SK-N-SH treated with all-trans-retinoic acid at 6 μM for 48 hours (cell line): ENCODE data around the gene PLCB1.

Experiments
- ATAC-seq: fragments of 200-7000 bp; cut with Tn5 transposase; 3 replicates; pipeline ENCODE4 v1.9.1; 2020; ENCODE audit warnings: mild to moderate bottlenecking, moderate library complexity
- BACH2 ChIP-seq: fragments of 250-450 bp; sonication (Bioruptor Pico); IDR thresholded peaks from 2 replicates; pipeline ENCODE4 v1.9.0; 2021; ENCODE audit warnings: mild to moderate bottlenecking, borderline replicate concordance
- CREB5 ChIP-seq: fragments of 250-450 bp; sonication (Bioruptor Pico); IDR thresholded peaks from 2 replicates; pipeline ENCODE4 v1.5.1; 2020; ENCODE audit warnings: low read depth, mild to moderate bottlenecking, moderate library complexity
- ESRRG ChIP-seq: fragments of 250-450 bp; sonication (Bioruptor Pico); IDR thresholded peaks from 2 replicates; pipeline ENCODE4 v1.6.1; 2021; ENCODE audit warnings: mild to moderate bottlenecking
- GLIS3 ChIP-seq: fragments of 250-450 bp; sonication (Bioruptor Pico); IDR thresholded peaks from 2 replicates; pipeline ENCODE4 v1.5.0; 2020; ENCODE audit warnings: mild to moderate bottlenecking, moderate library complexity
- ISL1 ChIP-seq: fragments of 250-450 bp; sonication (Bioruptor Pico); IDR thresholded peaks from 2 replicates; pipeline ENCODE4 v2.1.2; 2022; ENCODE audit warnings: mild to moderate bottlenecking, moderate library complexity
- POU6F1 ChIP-seq: fragments of 250-450 bp; sonication (Bioruptor Pico); IDR thresholded peaks from 2 replicates; pipeline ENCODE4 v1.8.0; 2021; ENCODE audit warnings: low read depth, mild to moderate bottlenecking, moderate library complexity, borderline replicate concordance
- PPARA ChIP-seq: fragments of 250-450 bp; sonication (Bioruptor Pico); IDR thresholded peaks from 2 replicates; pipeline ENCODE4 v1.5.0; 2020; ENCODE audit warnings: mild to moderate bottlenecking, borderline replicate concordance
- RARB ChIP-seq: fragments of 250-450 bp; sonication (Bioruptor Pico); IDR thresholded peaks from 2 replicates; pipeline ENCODE4 v1.8.0; 2021; ENCODE audit warnings: mild to moderate bottlenecking, moderate library complexity
- SNAI2 ChIP-seq: fragments of 250-450 bp; sonication (Bioruptor Pico); IDR thresholded peaks from 2 replicates; pipeline ENCODE4 v1.5.0; 2020; ENCODE audit warnings: mild to moderate bottlenecking, moderate library complexity
- TCF4 ChIP-seq: fragments of 250-450 bp; sonication (Bioruptor Pico); IDR thresholded peaks from 2 replicates; pipeline ENCODE4 v1.8.0; 2021; ENCODE audit warnings: mild to moderate bottlenecking, moderate library complexity, borderline replicate concordance
- TOX ChIP-seq: fragments of 250-450 bp; sonication (Bioruptor Pico); IDR thresholded peaks from 2 replicates; pipeline ENCODE4 v1.8.0; 2021; ENCODE audit warnings: mild to moderate bottlenecking, moderate library complexity, borderline replicate concordance
- TSHZ2 ChIP-seq: fragments of 250-450 bp; sonication (Bioruptor Pico); IDR thresholded peaks from 2 replicates; pipeline ENCODE4 v1.5.0; 2020; ENCODE audit warnings: mild to moderate bottlenecking, moderate library complexity
- ZC3H10 ChIP-seq: fragments of 250-450 bp; sonication (Bioruptor Pico); IDR thresholded peaks from 2 replicates; pipeline ENCODE4 v1.5.1; 2021; ENCODE audit warnings: mild to moderate bottlenecking, moderate library complexity
- ZFP3 ChIP-seq: fragments of 250-450 bp; sonication (Bioruptor Pico); IDR thresholded peaks from 2 replicates; pipeline ENCODE4 v1.5.0; 2020; ENCODE audit warnings: mild to moderate bottlenecking, moderate library complexity
- ZNF8 ChIP-seq: fragments of 450-650 bp; formaldehyde crosslinking; IDR thresholded peaks from 2 replicates; pipeline ENCODE4 v1.5.0; 2020; ENCODE audit warnings: mild to moderate bottlenecking, moderate library complexity
- TF ChIP-seq, protein P1 (sequence below): fragments of 250-450 bp; sonication (Bioruptor Pico); IDR thresholded peaks from 2 replicates; pipeline ENCODE4 v1.8.0; 2020; ENCODE audit warnings: mild to moderate bottlenecking, moderate library complexity, borderline replicate concordance
- TF ChIP-seq, protein P2 (sequence below): fragments of 250-450 bp; sonication (Bioruptor Pico); IDR thresholded peaks from 2 replicates; pipeline ENCODE4 v1.5.1; 2021; ENCODE audit warnings: mild to moderate bottlenecking, moderate library complexity

The PLCB1 gene

DNA sequence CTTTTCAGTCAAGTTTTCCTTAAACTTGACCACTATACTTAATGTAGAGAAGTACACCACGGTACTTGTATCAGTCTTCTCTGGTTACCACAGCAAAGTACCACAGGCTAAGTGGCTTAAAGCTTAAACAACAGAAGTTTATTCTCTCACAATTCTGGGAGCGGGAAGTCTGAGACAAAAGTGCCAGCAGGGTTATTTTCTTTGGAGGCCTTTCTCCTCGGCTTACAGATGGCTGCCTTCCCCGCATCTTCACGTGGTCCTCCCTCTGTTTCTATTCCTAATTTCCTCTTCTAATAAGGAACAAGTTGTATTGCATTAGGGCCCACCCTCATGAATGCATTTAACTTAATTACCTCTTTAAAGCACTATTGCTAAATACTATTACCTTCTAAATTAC, 258.0 kb downstream of the PLCB1 start (continued):
- TF ChIP-seq, protein P1, sequence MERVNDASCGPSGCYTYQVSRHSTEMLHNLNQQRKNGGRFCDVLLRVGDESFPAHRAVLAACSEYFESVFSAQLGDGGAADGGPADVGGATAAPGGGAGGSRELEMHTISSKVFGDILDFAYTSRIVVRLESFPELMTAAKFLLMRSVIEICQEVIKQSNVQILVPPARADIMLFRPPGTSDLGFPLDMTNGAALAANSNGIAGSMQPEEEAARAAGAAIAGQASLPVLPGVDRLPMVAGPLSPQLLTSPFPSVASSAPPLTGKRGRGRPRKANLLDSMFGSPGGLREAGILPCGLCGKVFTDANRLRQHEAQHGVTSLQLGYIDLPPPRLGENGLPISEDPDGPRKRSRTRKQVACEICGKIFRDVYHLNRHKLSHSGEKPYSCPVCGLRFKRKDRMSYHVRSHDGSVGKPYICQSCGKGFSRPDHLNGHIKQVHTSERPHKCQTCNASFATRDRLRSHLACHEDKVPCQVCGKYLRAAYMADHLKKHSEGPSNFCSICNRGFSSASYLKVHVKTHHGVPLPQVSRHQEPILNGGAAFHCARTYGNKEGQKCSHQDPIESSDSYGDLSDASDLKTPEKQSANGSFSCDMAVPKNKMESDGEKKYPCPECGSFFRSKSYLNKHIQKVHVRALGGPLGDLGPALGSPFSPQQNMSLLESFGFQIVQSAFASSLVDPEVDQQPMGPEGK (CRISPR knock-in tag): no peak
- no peak for TF ChIP-seq CREB5 (CRISPR knock-in tag)
- TF ChIP-seq, protein P2, sequence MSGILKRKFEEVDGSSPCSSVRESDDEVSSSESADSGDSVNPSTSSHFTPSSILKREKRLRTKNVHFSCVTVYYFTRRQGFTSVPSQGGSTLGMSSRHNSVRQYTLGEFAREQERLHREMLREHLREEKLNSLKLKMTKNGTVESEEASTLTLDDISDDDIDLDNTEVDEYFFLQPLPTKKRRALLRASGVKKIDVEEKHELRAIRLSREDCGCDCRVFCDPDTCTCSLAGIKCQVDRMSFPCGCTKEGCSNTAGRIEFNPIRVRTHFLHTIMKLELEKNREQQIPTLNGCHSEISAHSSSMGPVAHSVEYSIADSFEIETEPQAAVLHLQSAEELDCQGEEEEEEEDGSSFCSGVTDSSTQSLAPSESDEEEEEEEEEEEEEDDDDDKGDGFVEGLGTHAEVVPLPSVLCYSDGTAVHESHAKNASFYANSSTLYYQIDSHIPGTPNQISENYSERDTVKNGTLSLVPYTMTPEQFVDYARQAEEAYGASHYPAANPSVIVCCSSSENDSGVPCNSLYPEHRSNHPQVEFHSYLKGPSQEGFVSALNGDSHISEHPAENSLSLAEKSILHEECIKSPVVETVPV (CRISPR knock-in tag): no peak
- TF ChIP-seq, all 23 proteins: peak for 0

- TF ChIP-seq TSHZ2: no peak
- TF ChIP-seq SNAI2: no peak
- TF ChIP-seq ISL1 (CRISPR knock-in tag): no peak
- no peak for TF ChIP-seq BACH2 (CRISPR knock-in tag)
- TF ChIP-seq, protein P2 (CRISPR knock-in tag): no peak
- TF ChIP-seq PPARA (CRISPR knock-in tag): no peak
- no peak for TF ChIP-seq GLIS3 (CRISPR knock-in tag)
- TF ChIP-seq ZNF8 (CRISPR knock-in tag): no peak
- TF ChIP-seq, all 23 proteins: peak for 0
- ATAC-seq: no peak
Measured at GRCh38 chr20:8390500-8390899, 258.4 kb downstream of the PLCB1 start.

DNA sequence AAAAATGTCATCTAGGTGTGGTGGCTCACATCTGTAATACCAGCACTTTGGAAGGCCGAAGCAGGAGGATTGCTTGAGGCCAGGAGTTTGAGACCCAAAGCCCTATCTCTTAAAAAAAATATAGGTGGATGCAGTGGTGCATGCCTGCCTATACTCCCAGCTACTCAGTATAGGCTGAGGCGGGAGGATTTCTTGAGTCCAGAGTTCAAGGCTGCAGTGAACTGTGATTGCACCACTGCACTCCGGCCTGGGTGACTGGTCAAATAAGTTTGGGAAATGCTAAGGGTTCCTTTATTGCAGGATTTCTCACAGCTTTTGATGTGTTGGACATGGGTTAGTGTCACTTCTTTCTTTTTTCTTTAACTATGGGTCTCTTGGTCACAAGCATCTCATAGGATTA, 261.3 kb downstream of the PLCB1 start:
- TF ChIP-seq CREB5 (CRISPR knock-in tag) (no peak), TOX (CRISPR knock-in tag) (no peak), ZC3H10 (CRISPR knock-in tag) (no peak), POU6F1 (CRISPR knock-in tag) (no peak), RARB (CRISPR knock-in tag) (no peak), TSHZ2 (no peak), BACH2 (CRISPR knock-in tag) (no peak), ISL1 (CRISPR knock-in tag) (no peak), ZFP3 (CRISPR knock-in tag) (no peak), GLIS3 (CRISPR knock-in tag) (no peak), TCF4 (CRISPR knock-in tag) (no peak), ESRRG (CRISPR knock-in tag) (no peak)
- no peak for ATAC-seq
